Ovary (tissue), 9 donors: ENCODE measurements around the gene CATSPER1. TPM values are rescaled to one million over a fixed set of nuclear protein-coding genes. Genes with fewer than 3 reads are reported as not detected.
A peak's percentile ranks its signal among the peaks of the same experiment; 100 is the strongest.

Experiments
- DNase-seq, 5 donors: peaks; one replicate each; pipeline ENCODE4 v3.0.0-alpha.2; 2019 to 2020
- H3K27ac ChIP-seq, 2 donors: fragments of 200-600 bp; one replicate each; pipeline versions ENCODE4 v1.5.1 to v1.8.0; 2019 to 2022
- H3K27me3 ChIP-seq: fragments of 200-600 bp; one replicate; pipeline ENCODE4 v1.8.0; 2022
- H3K36me3 ChIP-seq: fragments of 200-600 bp; sonication (generic); one replicate; pipeline ENCODE4 v1.5.1; 2019
- H3K4me1 ChIP-seq: one replicate; pipeline ENCODE4 v1.8.1; 2013; ENCODE audit warnings: mild to moderate bottlenecking, moderate library complexity; ENCODE audit not compliant: insufficient read depth
- H3K4me3 ChIP-seq: fragments of 200-600 bp; sonication (generic); one replicate; pipeline ENCODE4 v1.5.1; 2017
- H3K9me3 ChIP-seq, 2 donors: fragments of 200-600 bp in 1 of 2; sonication (generic) in 1 of 2; one replicate each; pipeline versions ENCODE4 v1.5.1 to v1.8.1; 2013 to 2019; ENCODE audit warnings: mild to moderate bottlenecking in 1 of 2, moderate library complexity in 1 of 2
- CTCF ChIP-seq, 3 donors: fragments of 450-650 bp in 2 of 3; fragments of 200-600 bp in 1 of 3; IDR thresholded peaks; one replicate each; pipeline versions ENCODE4 v1.5.1 to v1.8.0; 2016 to 2022; ENCODE audit warnings: antibody characterized with exemption in 3 of 3, mild to moderate bottlenecking in 1 of 3
- EP300 ChIP-seq: sonication (generic); formaldehyde crosslinking; IDR thresholded peaks from one replicate; pipeline ENCODE4 v1.6.1; 2017; ENCODE audit warnings: antibody characterized with exemption
- POLR2A ChIP-seq: fragments of 450-650 bp; IDR thresholded peaks from one replicate; pipeline ENCODE4 v1.6.1; 2017; ENCODE audit warnings: antibody characterized with exemption, mild to moderate bottlenecking, moderate library complexity
- WGBS, 3 donors: extraction: QIAGEN DNeasy Blood & Tissue Kit in 1 of 3; methylation state at CpG; one replicate each; pipeline versions ENCODE4 v1.1.5 to v1.1.7; 2013 to 2017; 5-methylcytosine and 5-hydroxymethylcytosine counted together
- intact Hi-C, 4 donors: fragments of 100-400 bp; cut with DNase I; formaldehyde crosslinking; loops; one replicate each; pipeline versions ENCODE4 v1.11.0 to v1.15.1; 2022 to 2023
- polyA plus RNA-seq, 2 donors: library from polyadenylated mRNA; stranded (reverse); fragments of 200-250 nt in 1 of 2; fragments of 350-450 nt in 1 of 2; fragmentation: Illumina TruSeq in 1 of 2; extraction: RNeasy Lipid Tissue Mini Kit (QIAGEN cat#74804) in 1 of 2; gene quantifications; one replicate each; pipeline ENCODE4 v1.2.3, GENCODE V29; 2013 to 2014
- total RNA-seq, 7 donors: library from RNA; depleted of rRNA in 2 of 7; stranded (reverse); fragments of >200 nt in 2 of 7; fragmentation: NEBNext Ultra II Directional in 3 of 7; extraction: Animal tissue kit (Norgen Biotek cat#: 25700) in 3 of 7; gene quantifications; one replicate each; pipeline versions ENCODE4 v1.1.0 to v1.2.4, GENCODE V29; 2016 to 2023
- donor health status: DM: no; HTN: no; CAD: no; lungs with moderate emphysema.
- donor health status: DM: no; HTN: no; CAD: no.
- donor health status: Bipolar disorder and iron deficiency.
- donor health status: DM: yes; HTN: yes; CAD: no.
- donor health status: DM: no; HTN: no; CAD: no.
- donor health status: DM: yes; HTN: yes; CAD: no.

The CATSPER1 gene
- total and polyA plus RNA-seq, 9 donors = 0.25 TPM; not detected in 8

DNA sequence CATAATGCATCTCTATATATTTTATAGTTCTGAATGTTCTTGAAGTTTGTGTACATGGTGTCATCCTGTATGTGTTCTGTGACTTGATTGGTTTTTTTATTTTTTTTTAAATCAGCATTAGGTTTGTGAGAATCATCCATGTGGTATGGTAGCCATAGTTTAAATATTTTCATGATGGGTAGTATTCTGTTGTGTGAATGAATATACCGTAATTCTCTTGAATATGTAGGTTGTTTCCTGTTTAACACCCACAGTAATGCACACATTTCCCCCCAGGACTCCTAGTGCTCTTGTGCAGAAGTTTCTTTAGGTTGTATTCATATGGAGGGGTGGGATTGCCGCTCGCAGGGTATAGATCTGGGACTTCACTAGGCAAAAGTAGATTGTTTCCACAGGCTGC, 45.8 kb upstream of the CATSPER1 start:
- H3K4me1 ChIP-seq = peaks cover 15% of the 10 kb centered on the region
- no peaks in the 10 kb centered on the region for H3K9me3 ChIP-seq
- no peaks in the 10 kb centered on the region for H3K27me3 ChIP-seq
- intact Hi-C loops = no loop called here
- WGBS, 3 donors = 92 to 97% (median 95%) methylated on average over 3 of the region's 3 CpGs
- no peak overlapping the region for H3K27ac ChIP-seq
- no peak for TF ChIP-seq POLR2A
- no peak for TF ChIP-seq CTCF (IDR thresholded peaks at IDR 0.05)
- no peak for TF ChIP-seq EP300
- no peak overlapping the region for H3K4me3 ChIP-seq
- no peak for DNase-seq
- no peaks in the 10 kb centered on the region for H3K36me3 ChIP-seq

DNA sequence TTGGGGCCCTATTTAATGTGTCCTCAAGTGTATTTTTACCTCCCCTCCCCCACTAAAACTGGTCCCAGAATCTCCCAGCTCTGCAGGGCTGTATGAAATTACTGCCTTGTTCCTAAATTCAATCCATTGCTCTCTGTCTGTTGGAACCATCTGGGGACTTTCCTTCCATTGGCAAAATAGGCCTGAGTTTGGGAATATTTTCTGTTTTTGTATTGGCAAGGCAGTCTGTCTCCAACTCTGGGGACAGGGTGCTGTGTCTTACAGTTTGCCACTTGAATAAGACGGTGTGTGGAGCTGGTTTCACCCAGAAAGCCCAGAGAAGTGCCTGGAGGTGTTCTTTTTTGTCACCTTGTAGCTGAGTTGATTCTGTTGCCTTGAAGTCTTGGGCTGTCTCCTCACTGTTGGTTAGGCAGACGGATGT, 45.1 kb upstream of the CATSPER1 start:
- H3K27ac ChIP-seq = peak overlapping the region; percentile 47 to 82
- intact Hi-C loops = no loop called here
- no peaks in the 10 kb centered on the region for H3K27me3 ChIP-seq
- 23 to 28% (median 24%) methylated on average over 2 of the region's 2 CpGs for WGBS, 3 donors
- no peaks in the 10 kb centered on the region for H3K9me3 ChIP-seq
- H3K4me1 ChIP-seq = peaks cover 12% of the 10 kb centered on the region
- H3K4me3 ChIP-seq = peak overlapping the region; percentile 58
- TF ChIP-seq POLR2A = no peak
- no peak for TF ChIP-seq CTCF (IDR thresholded peaks at IDR 0.05)
- TF ChIP-seq EP300 = no peak
- DNase-seq = peak in 1 of 5 donors; percentile 4
- no peaks in the 10 kb centered on the region for H3K36me3 ChIP-seq

GRCh38 chr11:66070604-66071380, 44.5 kb upstream of the CATSPER1 start:
- Histone ChIP-seq H3K27me3 (no peaks in the 10 kb centered on the region), H3K27ac (peak overlapping the region; percentile 47 to 82), H3K9me3 (no peaks in the 10 kb centered on the region), H3K36me3 (no peaks in the 10 kb centered on the region), H3K4me3 (peak overlapping the region; percentile 58), H3K4me1 (peaks cover 12% of the 10 kb centered on the region)
- TF ChIP-seq EP300 (no peak), CTCF (IDR thresholded peaks at IDR 0.05) (no peak), POLR2A (no peak)
- 1% methylated on average over 42 to 60 of the region's 60 CpGs for WGBS, 3 donors
- intact Hi-C loops = no loop called here
- DNase-seq = peak; percentile 47 to 70 (median 64)

DNA sequence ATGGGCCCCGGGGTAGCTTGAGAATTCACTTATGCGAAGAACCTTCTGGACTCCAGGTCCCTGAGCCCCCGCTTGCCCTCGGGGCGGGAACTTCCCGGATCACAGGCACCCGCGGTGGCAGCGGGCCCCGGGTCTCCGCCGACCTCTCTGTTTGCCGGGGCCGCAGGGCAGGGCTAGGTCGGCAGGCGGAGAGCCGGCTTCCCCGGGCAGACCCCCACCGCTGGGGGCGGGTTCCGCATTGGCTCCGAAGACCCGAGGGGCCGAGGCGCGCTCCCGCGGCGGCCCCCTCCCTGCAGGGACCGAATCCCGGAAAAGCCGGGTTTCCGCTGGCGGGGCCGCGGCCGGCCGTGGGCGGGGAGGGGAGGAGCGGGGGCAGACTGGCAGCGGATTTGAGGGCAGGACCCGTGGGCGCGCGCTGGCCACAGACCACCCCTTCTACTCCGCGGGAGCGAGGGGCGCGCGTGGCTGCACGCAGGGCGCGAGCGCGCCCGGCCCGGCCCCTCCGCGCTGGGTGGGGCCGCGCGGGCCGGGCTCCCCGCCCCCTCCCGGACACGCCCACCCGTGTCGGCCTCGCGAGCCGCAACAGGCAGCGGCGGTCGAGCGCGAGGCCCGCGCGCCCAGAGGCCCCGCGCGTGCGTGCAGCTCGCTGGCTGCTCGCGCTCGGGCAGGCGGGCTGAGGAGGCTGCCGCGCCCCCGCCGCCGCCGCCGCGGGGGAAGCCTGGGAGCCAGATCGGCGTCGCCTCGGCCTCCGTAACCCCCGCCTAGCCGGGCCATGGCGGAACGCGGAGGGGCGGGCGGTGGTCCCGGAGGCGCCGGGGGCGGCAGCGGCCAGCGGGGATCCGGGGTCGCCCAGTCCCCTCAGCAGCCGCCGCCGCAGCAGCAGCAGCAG, 43.7 kb upstream of the CATSPER1 start, which contains the start of gene PACS1:
Gene PACS1 (plus strand): TSS at position 558 of the 889 bp plus-strand sequence. CDS start 215 bp downstream, at position 773.
- WGBS, 3 donors = 0 to 1% (median 1%) methylated on average over 40 to 120 of the region's 120 CpGs
- TF ChIP-seq CTCF (IDR thresholded peaks at IDR 0.05) = peak in 2 of 3 donors; percentile 32 to 43
- TF ChIP-seq POLR2A = peak; percentile 28
- TF ChIP-seq EP300 = no peak
- Histone ChIP-seq H3K4me3 (peak within 1 kb of the TSS; percentile 58), H3K27ac (peak within 1 kb of the TSS; percentile 85 to 86), H3K27me3 (no peaks in the 10 kb centered on the region), H3K9me3 (no peaks in the 10 kb centered on the region), H3K4me1 (peaks cover 12% of the 10 kb centered on the region), H3K36me3 (no peaks in the 10 kb centered on the region)
- intact Hi-C loops = loop anchor here in 1 of 4 donors (10.0 kb wide), 1 partner anchor 1785 kb away; the partner anchor contains the start of genes BAD and GPR137
- DNase-seq = peak; percentile 70 to 86 (median 81)
